ENCODE data around the gene MLN.

GRCh38 chr6:33833599-33833998, 29.8 kb upstream of the MLN start:
- TF ChIP-seq CTCF (IDR thresholded peaks at IDR 0.05 in 8 of 11, conservative IDR thresholded peaks at IDR 0.05 in 3 of 11) = no peak
- no peak for TF ChIP-seq POLR2A (IDR thresholded peaks at IDR 0.05)
- no peak for TF ChIP-seq POLR2AphosphoS5 (IDR thresholded peaks at IDR 0.05)
